AG04450 (cell line): ENCODE data around the gene NFIX. TPM values are rescaled to one million over a fixed set of nuclear protein-coding genes. Genes with fewer than 3 reads are reported as not detected.

Experiments used
- CTCF ChIA-PET: fragments of 300-600, 350-600 bp; formaldehyde crosslinking; extraction: SDS; loops from one replicate; lab custom pipeline; 2022; ENCODE audit warnings: antibody characterized with exemption, inconsistent platforms; lab: Charles Lee
- POLR2A ChIA-PET: fragments of 350-600 bp; formaldehyde crosslinking; extraction: SDS; loops from one replicate; lab custom pipeline; 2021; ENCODE audit warnings: antibody characterized with exemption, inconsistent platforms; lab: Yijun Ruan, JAX
- DNase-seq: peaks from one replicate; pipeline ENCODE4 v3.0.0-alpha.2; 2011; ENCODE audit warnings: low read depth, low spot score
- H3K27ac ChIP-seq: one replicate; pipeline ENCODE4 v1.5.1; 2012; ENCODE audit warnings: low read depth, low read length, control low read depth
- H3K27me3 ChIP-seq: one replicate; pipeline ENCODE4 v1.6.0; 2012; ENCODE audit warnings: low read length; ENCODE audit not compliant: control insufficient read depth, insufficient read depth
- H3K4me3 ChIP-seq: 2 replicates; pipeline ENCODE4 v1.5.1; 2011; ENCODE audit warnings: mild to moderate bottlenecking, low read depth, low read length, control low read depth
- H3K9me3 ChIP-seq: 2 replicates; pipeline ENCODE4 v1.5.1; 2012; ENCODE audit warnings: low read length; ENCODE audit not compliant: control insufficient read depth, insufficient read depth
- polyA plus RNA-seq: library from polyadenylated mRNA; depleted of rRNA; stranded (reverse); fragments of >200 nt; gene quantifications from 2 replicates; pipeline ENCODE4 v1.2.3, GENCODE V29; 2011
- TF ChIP-seq, protein P1 (sequence below): IDR thresholded peaks from 2 replicates; pipeline ENCODE4 v1.5.1; 2011; ENCODE audit warnings: low read depth, low read length, control low read depth, inconsistent platforms

Gene NFIX
- polyA plus RNA-seq, 1 experiment = 15.1 TPM

- TF ChIP-seq, protein P1, sequence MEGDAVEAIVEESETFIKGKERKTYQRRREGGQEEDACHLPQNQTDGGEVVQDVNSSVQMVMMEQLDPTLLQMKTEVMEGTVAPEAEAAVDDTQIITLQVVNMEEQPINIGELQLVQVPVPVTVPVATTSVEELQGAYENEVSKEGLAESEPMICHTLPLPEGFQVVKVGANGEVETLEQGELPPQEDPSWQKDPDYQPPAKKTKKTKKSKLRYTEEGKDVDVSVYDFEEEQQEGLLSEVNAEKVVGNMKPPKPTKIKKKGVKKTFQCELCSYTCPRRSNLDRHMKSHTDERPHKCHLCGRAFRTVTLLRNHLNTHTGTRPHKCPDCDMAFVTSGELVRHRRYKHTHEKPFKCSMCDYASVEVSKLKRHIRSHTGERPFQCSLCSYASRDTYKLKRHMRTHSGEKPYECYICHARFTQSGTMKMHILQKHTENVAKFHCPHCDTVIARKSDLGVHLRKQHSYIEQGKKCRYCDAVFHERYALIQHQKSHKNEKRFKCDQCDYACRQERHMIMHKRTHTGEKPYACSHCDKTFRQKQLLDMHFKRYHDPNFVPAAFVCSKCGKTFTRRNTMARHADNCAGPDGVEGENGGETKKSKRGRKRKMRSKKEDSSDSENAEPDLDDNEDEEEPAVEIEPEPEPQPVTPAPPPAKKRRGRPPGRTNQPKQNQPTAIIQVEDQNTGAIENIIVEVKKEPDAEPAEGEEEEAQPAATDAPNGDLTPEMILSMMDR = no peak
- CTCF ChIA-PET = interaction anchor here (0.6 to 3.5 kb wide), 4 partner anchors 7 to 137 kb away, joined by 3 to 20 read pairs (median 4); no protein-coding TSS in a partner anchor
- Histone ChIP-seq H3K27ac (peak overlapping the region; percentile 99), H3K4me3 (peak overlapping the region; percentile 65), H3K27me3 (no peaks in the 10 kb centered on the region), H3K9me3 (no peaks in the 10 kb centered on the region; the same call in 1 of the 2 replicates)
- POLR2A ChIA-PET = interaction anchor here (0.6 to 3.1 kb wide), 15 partner anchors 8 to 132 kb away, joined by 3 to 20 read pairs (median 4); partner anchors contain the start of gene CALR
- no peak for DNase-seq
Measured at GRCh38 chr19:13023656-13024055, 28.4 kb downstream of the NFIX start.

DNA sequence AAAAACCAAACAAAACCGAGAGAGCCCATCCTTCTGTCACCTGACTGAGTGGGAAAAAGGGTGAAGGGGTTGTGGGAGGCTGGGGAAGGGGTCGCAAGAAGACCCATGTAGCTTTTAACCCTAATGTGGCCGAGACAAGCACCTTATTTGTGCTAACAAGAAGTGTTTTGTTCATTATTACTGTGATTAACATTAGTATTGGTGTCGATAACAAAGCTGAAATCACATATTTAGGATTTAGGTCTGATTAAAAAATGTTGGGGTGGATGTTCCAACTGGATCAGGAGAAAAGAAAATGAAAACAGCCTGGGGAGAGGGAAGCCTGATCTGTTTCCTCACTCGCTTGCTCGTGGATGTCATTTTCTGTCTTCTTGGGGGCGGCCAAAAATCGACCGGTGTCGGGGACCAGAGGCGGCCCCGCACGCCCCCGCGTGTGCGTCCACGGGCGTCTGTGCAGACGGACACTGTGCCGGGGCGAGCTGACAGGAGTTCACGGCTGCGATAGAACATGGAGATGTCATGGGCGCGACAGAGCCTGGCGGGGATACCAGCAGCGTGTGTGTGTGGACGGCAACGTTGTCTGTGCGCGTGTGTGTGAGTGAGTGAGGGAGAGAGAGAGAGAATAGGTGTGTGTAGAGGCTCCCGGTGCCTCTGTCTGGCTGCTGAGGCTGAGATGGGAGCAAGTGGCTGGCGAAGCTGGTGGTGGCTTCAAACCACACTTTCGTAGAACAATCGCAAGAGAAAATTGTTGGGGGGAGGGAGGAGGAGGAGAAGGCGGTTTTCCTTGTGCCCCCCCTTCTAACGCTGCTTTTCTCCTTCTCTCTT is 29.1 kb downstream of the NFIX start:
- TF ChIP-seq, protein P1 = no peak
- H3K9me3 ChIP-seq = no peaks in the 10 kb centered on the region; the same call in 1 of the 2 replicates
- DNase-seq = no peak
- H3K27ac ChIP-seq = peak overlapping the region; percentile 99
- H3K27me3 ChIP-seq = no peaks in the 10 kb centered on the region
- CTCF ChIA-PET = interaction anchor here (0.6 to 6.8 kb wide), 7 partner anchors 8 to 838 kb away, joined by 3 to 46 read pairs (median 4); no protein-coding TSS in a partner anchor
- POLR2A ChIA-PET = interaction anchor here (0.6 to 1.4 kb wide), 4 partner anchors 8 to 34 kb away, joined by 3 to 6 read pairs (median 3); no protein-coding TSS in a partner anchor
- H3K4me3 ChIP-seq = peak overlapping the region; percentile 65

DNA sequence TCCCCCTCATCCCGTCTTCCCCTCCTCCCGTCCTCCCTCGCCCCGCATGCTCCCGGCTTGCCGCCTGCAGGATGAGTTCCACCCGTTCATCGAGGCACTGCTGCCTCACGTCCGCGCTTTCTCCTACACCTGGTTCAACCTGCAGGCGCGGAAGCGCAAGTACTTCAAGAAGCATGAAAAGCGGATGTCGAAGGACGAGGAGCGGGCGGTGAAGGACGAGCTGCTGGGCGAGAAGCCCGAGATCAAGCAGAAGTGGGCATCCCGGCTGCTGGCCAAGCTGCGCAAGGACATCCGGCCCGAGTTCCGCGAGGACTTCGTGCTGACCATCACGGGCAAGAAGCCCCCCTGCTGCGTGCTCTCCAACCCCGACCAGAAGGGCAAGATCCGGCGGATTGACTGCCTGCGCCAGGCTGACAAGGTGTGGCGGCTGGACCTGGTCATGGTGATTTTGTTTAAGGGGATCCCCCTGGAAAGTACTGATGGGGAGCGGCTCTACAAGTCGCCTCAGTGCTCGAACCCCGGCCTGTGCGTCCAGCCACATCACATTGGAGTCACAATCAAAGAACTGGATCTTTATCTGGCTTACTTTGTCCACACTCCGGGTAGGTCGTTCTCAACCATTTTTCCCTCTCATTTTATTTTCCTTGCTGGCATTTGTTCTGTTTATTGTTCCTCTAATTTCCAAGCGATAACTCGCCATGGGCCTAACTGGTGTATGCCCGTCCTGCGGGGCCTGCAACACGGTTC is 29.8 kb downstream of the NFIX start:
- Histone ChIP-seq H3K27me3 (no peaks in the 10 kb centered on the region), H3K4me3 (peak overlapping the region; percentile 65), H3K9me3 (no peaks in the 10 kb centered on the region; the same call in 1 of the 2 replicates), H3K27ac (peak overlapping the region; percentile 47)
- no peak for DNase-seq
- CTCF ChIA-PET = interaction anchor here (1.4 to 6.8 kb wide), 3 partner anchors 9 to 48 kb away, joined by 3 to 46 read pairs (median 6); no protein-coding TSS in a partner anchor
- TF ChIP-seq, protein P1 = no peak
- POLR2A ChIA-PET = interaction anchor here (0.6 to 1.4 kb wide), 4 partner anchors 9 to 33 kb away, joined by 3 to 4 read pairs (median 3); no protein-coding TSS in a partner anchor

GRCh38 chr19:13025819-13026456 is 30.7 kb downstream of the NFIX start:
- Histone ChIP-seq H3K4me3 (peak overlapping the region; percentile 65), H3K27me3 (no peaks in the 10 kb centered on the region), H3K27ac (no peak overlapping the region), H3K9me3 (no peaks in the 10 kb centered on the region; the same call in 1 of the 2 replicates)
- POLR2A ChIA-PET = interaction anchor here (0.6 to 1.0 kb wide), 3 partner anchors 29 to 121 kb away, joined by 3 to 4 read pairs (median 3); no protein-coding TSS in a partner anchor
- TF ChIP-seq, protein P1 = no peak
- DNase-seq = no peak
- CTCF ChIA-PET = interaction anchor here (2.4 to 6.8 kb wide), 2 partner anchors 36 to 48 kb away, joined by 6 to 46 read pairs; no protein-coding TSS in a partner anchor
